GM10266 (cell line): ENCODE data around the gene PRPF6.
A peak's percentile ranks its signal among the peaks of the same experiment; 100 is the strongest.

ENCODE experiments used
- DNase-seq: peaks from one replicate; pipeline ENCODE4 v3.0.0; 2012; ENCODE audit errors: extremely low spot score
- CTCF ChIP-seq: IDR thresholded peaks from 2 replicates; pipeline ENCODE4 v1.5.1; 2012; ENCODE audit warnings: mild to moderate bottlenecking, low read depth; ENCODE audit not compliant: control insufficient read depth, insufficient read depth; ENCODE audit errors: missing control alignments

PRPF6 gene

GRCh38 chr20:64048402-64049044 lies 67.6 kb downstream of the PRPF6 start:
- no peak for DNase-seq

GRCh38 chr20:64049060-64049877 lies 68.3 kb downstream of the PRPF6 start, which contains the start of gene SOX18:
Gene SOX18, minus strand, starts transcription at chr20:64049639. Its CDS starts 123 bp downstream, at chr20:64049516.
- TF ChIP-seq CTCF: peak; percentile 15
- DNase-seq: no peak

More at GRCh38 chr20:64048402-64049044, 67.6 kb downstream of the PRPF6 start:
- TF ChIP-seq CTCF: no peak

GRCh38 chr20:64049878-64050260 lies 68.9 kb downstream of the PRPF6 start:
- no peak for TF ChIP-seq CTCF
- DNase-seq: no peak

- DNase-seq: no peak
- no peak for TF ChIP-seq CTCF
Observed at GRCh38 chr20:64050261-64051032, 69.5 kb downstream of the PRPF6 start.

- no peak for DNase-seq
- no peak for TF ChIP-seq CTCF
Observed at GRCh38 chr20:64051033-64051452, 70.1 kb downstream of the PRPF6 start.

- TF ChIP-seq CTCF: no peak
- DNase-seq: no peak
Observed at GRCh38 chr20:64051561-64052325, 70.8 kb downstream of the PRPF6 start.
